Measurements from ENCODE around the gene B3GLCT.

DNA sequence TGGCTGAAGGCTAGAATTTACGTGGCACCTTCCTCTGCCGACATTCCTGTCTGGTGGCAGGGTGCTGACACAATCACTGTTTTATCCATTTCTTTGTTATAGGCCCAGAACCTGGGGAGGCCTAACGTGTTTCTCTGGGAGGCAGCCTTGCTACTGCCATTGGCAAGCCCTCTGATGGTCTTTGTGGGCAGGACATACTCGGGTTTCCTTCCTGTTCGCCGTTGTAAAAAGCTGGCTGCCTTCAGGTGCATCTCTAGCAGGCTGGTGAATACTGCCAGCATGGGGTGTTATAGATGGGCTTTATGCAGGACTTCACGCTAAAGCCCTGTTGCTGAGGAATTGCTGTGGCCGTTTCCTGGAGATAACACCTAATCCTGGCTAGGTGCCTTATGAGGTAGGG lies 28.1 kb downstream of the B3GLCT start:
- TF ChIP-seq, protein P1, sequence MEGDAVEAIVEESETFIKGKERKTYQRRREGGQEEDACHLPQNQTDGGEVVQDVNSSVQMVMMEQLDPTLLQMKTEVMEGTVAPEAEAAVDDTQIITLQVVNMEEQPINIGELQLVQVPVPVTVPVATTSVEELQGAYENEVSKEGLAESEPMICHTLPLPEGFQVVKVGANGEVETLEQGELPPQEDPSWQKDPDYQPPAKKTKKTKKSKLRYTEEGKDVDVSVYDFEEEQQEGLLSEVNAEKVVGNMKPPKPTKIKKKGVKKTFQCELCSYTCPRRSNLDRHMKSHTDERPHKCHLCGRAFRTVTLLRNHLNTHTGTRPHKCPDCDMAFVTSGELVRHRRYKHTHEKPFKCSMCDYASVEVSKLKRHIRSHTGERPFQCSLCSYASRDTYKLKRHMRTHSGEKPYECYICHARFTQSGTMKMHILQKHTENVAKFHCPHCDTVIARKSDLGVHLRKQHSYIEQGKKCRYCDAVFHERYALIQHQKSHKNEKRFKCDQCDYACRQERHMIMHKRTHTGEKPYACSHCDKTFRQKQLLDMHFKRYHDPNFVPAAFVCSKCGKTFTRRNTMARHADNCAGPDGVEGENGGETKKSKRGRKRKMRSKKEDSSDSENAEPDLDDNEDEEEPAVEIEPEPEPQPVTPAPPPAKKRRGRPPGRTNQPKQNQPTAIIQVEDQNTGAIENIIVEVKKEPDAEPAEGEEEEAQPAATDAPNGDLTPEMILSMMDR (conservative IDR thresholded peaks at IDR 0.05; ENCODE audit: low read depth, low read length), result no peak
- TF ChIP-seq EZH2 (IDR thresholded peaks at IDR 0.05; ENCODE audit: low read length, unreplicated experiment), result no peak
- TF ChIP-seq EZH2phosphoT487 (IDR thresholded peaks at IDR 0.05; ENCODE audit: borderline replicate concordance, low read length), result no peak

All from PC-3 (cell line).